A673 (cell line): ENCODE data around the gene CDC40. TPM values are rescaled to one million over a fixed set of nuclear protein-coding genes. Genes with fewer than 3 reads are reported as not detected.
A peak's percentile ranks its signal among the peaks of the same experiment; 100 is the strongest.

ENCODE experiments used
- BruUV-seq: library from RNA; stranded (reverse); fragments of 400-500 nt; replicated peaks from 2 replicates; lab custom pipeline; 2021; lab: Mats Ljungman, UMichigan
- CTCF ChIA-PET: fragments of 300-600 bp; sonication (Branson Sonifier 250); formaldehyde crosslinking; loops from one replicate; lab custom pipeline; 2022; ENCODE audit warnings: antibody characterized with exemption; lab: Charles Lee
- POLR2A ChIA-PET: fragments of 300-600 bp; sonication (Branson Sonifier 250); formaldehyde crosslinking; loops from one replicate; lab custom pipeline; 2022; ENCODE audit warnings: antibody characterized with exemption; ENCODE audit not compliant: low non-redundant PET; lab: Charles Lee
- DNase-seq: peaks from one replicate; pipeline ENCODE4 v3.0.0-alpha.2; 2015; ENCODE audit warnings: low spot score
- H3K27ac ChIP-seq: fragments of 200-600 bp; sonication (generic); 2 replicates; pipeline ENCODE4 v1.5.1; 2016; ENCODE audit warnings: mixed run types, low read depth, mild to moderate bottlenecking, mixed read lengths, antibody characterized with exemption, low read length; ENCODE audit not compliant: poor library complexity, severe bottlenecking
- H3K27me3 ChIP-seq: fragments of 200-600 bp; sonication (generic); replicated peaks from 2 replicates; pipeline ENCODE4 v1.6.1; 2017; ENCODE audit warnings: mixed run types, low read depth, mild to moderate bottlenecking, mixed read lengths, antibody characterized with exemption, low read length; ENCODE audit not compliant: insufficient read depth, poor library complexity
- H3K36me3 ChIP-seq: fragments of 200-600 bp; sonication (generic); 2 replicates; pipeline ENCODE4 v1.6.1; 2016; ENCODE audit warnings: mixed run types, mild to moderate bottlenecking, mixed read lengths, antibody characterized with exemption, low read length; ENCODE audit not compliant: insufficient read depth, poor library complexity, severe bottlenecking
- H3K4me1 ChIP-seq: fragments of 200-600 bp; sonication (generic); 2 replicates; pipeline ENCODE4 v1.6.1; 2017; ENCODE audit warnings: mixed run types, mild to moderate bottlenecking, mixed read lengths, antibody characterized with exemption, low read length; ENCODE audit not compliant: insufficient read depth, poor library complexity, severe bottlenecking
- H3K4me3 ChIP-seq: fragments of 200-600 bp; sonication (generic); 2 replicates; pipeline ENCODE4 v1.5.1; 2016; ENCODE audit warnings: low read depth, mixed run types, mild to moderate bottlenecking, mixed read lengths, low read length; ENCODE audit not compliant: poor library complexity, severe bottlenecking
- H3K9me3 ChIP-seq: fragments of 200-600 bp; sonication (generic); 2 replicates; pipeline ENCODE4 v1.6.1; 2016; ENCODE audit warnings: mixed run types, low read depth, mild to moderate bottlenecking, mixed read lengths, antibody characterized with exemption, low read length; ENCODE audit not compliant: poor library complexity, severe bottlenecking
- CTCF ChIP-seq: fragments of 300-800, 200-600 bp; sonication (generic); conservative IDR thresholded peaks from 2 replicates; pipeline ENCODE4 v1.5.1; 2017; ENCODE audit warnings: low read depth, mild to moderate bottlenecking, antibody characterized with exemption, low read length, moderate library complexity, mixed read lengths
- EZH2 ChIP-seq: fragments of 200-600 bp; sonication (generic); IDR thresholded peaks from 2 replicates; pipeline ENCODE4 v1.6.1; 2017; ENCODE audit warnings: borderline replicate concordance, low read depth, mild to moderate bottlenecking, mixed read lengths, antibody characterized with exemption, low read length; ENCODE audit not compliant: poor library complexity, severe bottlenecking
- intact Hi-C: fragments of 100-400 bp; cut with micrococcal nuclease; formaldehyde crosslinking; loops from one replicate; pipeline ENCODE4 v1.10.0; 2022; ENCODE audit not compliant: unreplicated experiment
- total RNA-seq: library from RNA; stranded (reverse); gene quantifications from 2 replicates; pipeline ENCODE4 v1.2.3, GENCODE V29; 2021

The CDC40 gene
- total RNA-seq, 1 experiment from 2014 or later = 47.7 TPM

GRCh38 chr6:110246900-110247546 lies 66.8 kb downstream of the CDC40 start:
- POLR2A ChIA-PET = no interaction called here
- H3K27me3 ChIP-seq = no peaks in the 10 kb centered on the region
- CTCF ChIA-PET = no interaction called here
- peak overlapping the region; percentile 11 for H3K27ac ChIP-seq
- no peak for DNase-seq
- TF ChIP-seq CTCF = no peak
- no peak for TF ChIP-seq EZH2
- peaks cover 5% of the 10 kb centered on the region for H3K4me1 ChIP-seq
- H3K9me3 ChIP-seq = no peaks in the 10 kb centered on the region
- intact Hi-C loops = no loop called here
- H3K36me3 ChIP-seq = no peaks in the 10 kb centered on the region
- BruUV-seq = no TSS peak
- H3K4me3 ChIP-seq = no peak overlapping the region

- H3K4me3 ChIP-seq = no peak overlapping the region
- POLR2A ChIA-PET = no interaction called here
Measured at GRCh38 chr6:110250058-110250457, 69.8 kb downstream of the CDC40 start.

GRCh38 chr6:110250838-110251237 lies 70.6 kb downstream of the CDC40 start:
- intact Hi-C loops = no loop called here
- no peaks in the 10 kb centered on the region for H3K9me3 ChIP-seq
- TF ChIP-seq CTCF = no peak
- no peak for TF ChIP-seq EZH2
- H3K4me1 ChIP-seq = peaks cover 5% of the 10 kb centered on the region
- no peaks in the 10 kb centered on the region for H3K27me3 ChIP-seq
- no peak overlapping the region for H3K27ac ChIP-seq
- no TSS peak for BruUV-seq
- no peak for DNase-seq
- no peaks in the 10 kb centered on the region for H3K36me3 ChIP-seq
- ChIA-PET POLR2A (no interaction called here), CTCF (no interaction called here)
- no peak overlapping the region for H3K4me3 ChIP-seq

More at GRCh38 chr6:110250058-110250457, 69.8 kb downstream of the CDC40 start:
- no peaks in the 10 kb centered on the region for H3K36me3 ChIP-seq
- H3K27me3 ChIP-seq = no peaks in the 10 kb centered on the region
- H3K27ac ChIP-seq = no peak overlapping the region
- DNase-seq = no peak
- H3K9me3 ChIP-seq = no peaks in the 10 kb centered on the region
- TF ChIP-seq CTCF (no peak), EZH2 (no peak)
- CTCF ChIA-PET = no interaction called here
- peaks cover 5% of the 10 kb centered on the region for H3K4me1 ChIP-seq
- intact Hi-C loops = no loop called here
- no TSS peak for BruUV-seq
